Hepatocyte (in vitro differentiated cells): ENCODE data around the gene H6PD. TPM values are rescaled to one million over a fixed set of nuclear protein-coding genes. Genes with fewer than 3 reads are reported as not detected.

Experiments used
- DNase-seq: peaks from one replicate; pipeline ENCODE4 v3.0.0-alpha.2; 2016; ENCODE audit warnings: low spot score
- H2AFZ ChIP-seq: fragments of 200-600 bp; sonication (generic); 2 replicates; pipeline ENCODE4 v1.6.0; 2016; ENCODE audit warnings: antibody characterized with exemption, mild to moderate bottlenecking
- H3K27ac ChIP-seq: fragments of 200-600 bp; sonication (generic); 2 replicates; pipeline ENCODE4 v1.5.1; 2016; ENCODE audit warnings: mild to moderate bottlenecking
- H3K27me3 ChIP-seq: fragments of 200-600 bp; sonication (generic); 2 replicates; pipeline ENCODE4 v1.6.1; 2016
- H3K36me3 ChIP-seq: fragments of 200-600 bp; sonication (generic); replicated peaks from 2 replicates; pipeline ENCODE4 v1.5.1; 2016; ENCODE audit warnings: low read depth; ENCODE audit not compliant: insufficient read depth
- H3K4me1 ChIP-seq: fragments of 200-600 bp; sonication (generic); 2 replicates; pipeline ENCODE4 v1.5.1; 2016; ENCODE audit warnings: mild to moderate bottlenecking, moderate library complexity; ENCODE audit not compliant: insufficient read depth
- H3K4me2 ChIP-seq: fragments of 200-600 bp; sonication (generic); 2 replicates; pipeline ENCODE4 v1.6.0; 2016
- H3K4me3 ChIP-seq: fragments of 200-600 bp; sonication (generic); 2 replicates; pipeline ENCODE4 v1.5.1; 2016; ENCODE audit warnings: mild to moderate bottlenecking
- H3K79me2 ChIP-seq: fragments of 200-600 bp; sonication (generic); 2 replicates; pipeline ENCODE4 v1.6.0; 2017; ENCODE audit warnings: mild to moderate bottlenecking
- H3K9me2 ChIP-seq: fragments of 200-600 bp; sonication (generic); replicated peaks from 2 replicates; pipeline ENCODE4 v1.6.0; 2017; ENCODE audit warnings: mild to moderate bottlenecking; ENCODE audit not compliant: insufficient read depth
- H3K9me3 ChIP-seq: fragments of 200-600 bp; sonication (generic); 2 replicates; pipeline ENCODE4 v1.5.1; 2016; ENCODE audit warnings: low read depth, mild to moderate bottlenecking
- H4K20me1 ChIP-seq: fragments of 200-600 bp; sonication (generic); 2 replicates; pipeline ENCODE4 v1.6.0; 2016; ENCODE audit warnings: mild to moderate bottlenecking; ENCODE audit not compliant: insufficient read depth, poor library complexity, severe bottlenecking
- CTCF ChIP-seq: fragments of 200-600 bp; sonication (generic); IDR thresholded peaks from 2 replicates; pipeline ENCODE4 v1.5.1; 2016; ENCODE audit warnings: antibody characterized with exemption, mild to moderate bottlenecking; ENCODE audit not compliant: poor library complexity
- EZH2 ChIP-seq: fragments of 200-600 bp; sonication (generic); IDR thresholded peaks from 2 replicates; pipeline ENCODE4 v1.6.1; 2016; ENCODE audit warnings: antibody characterized with exemption, mild to moderate bottlenecking, borderline replicate concordance
- EZH2phosphoT487 ChIP-seq: fragments of 200-600 bp; sonication (generic); IDR thresholded peaks from one replicate; pipeline ENCODE4 v1.6.1; 2018; ENCODE audit warnings: antibody characterized with exemption, mild to moderate bottlenecking, low read depth, moderate library complexity; ENCODE audit not compliant: unreplicated experiment, severe bottlenecking
- WGBS: methylation state at CpG from one replicate; pipeline ENCODE4 v1.1.6; 2016; ENCODE audit warnings: low lambda C conversion rate; ENCODE audit errors: missing lambda C conversion rate; 5-methylcytosine and 5-hydroxymethylcytosine counted together
- polyA plus RNA-seq: library from polyadenylated mRNA; unstranded; fragments of >200 nt; fragmentation: Nextera tagmentation; extraction: Ambion mirVana; gene quantifications from 2 replicates; pipeline ENCODE4 v1.2.1, GENCODE V29; 2016
- total RNA-seq: library from RNA; depleted of rRNA; stranded (reverse); fragments of >200 nt; gene quantifications from 2 replicates; pipeline ENCODE4 v1.2.3, GENCODE V29; 2014

H6PD gene
- total and polyA plus RNA-seq, 2 experiments from 2014 or later: 26.3 to 54.8 TPM

GRCh38 chr1:9312168-9312720 lies 77.7 kb downstream of the H6PD start:
- H4K20me1 ChIP-seq: peaks cover 97% of the 10 kb centered on the region
- 76% methylated on average over 18 of the region's 18 CpGs for WGBS

GRCh38 chr1:9313576-9313975 lies 79.0 kb downstream of the H6PD start:
- no peak overlapping the region for H3K4me2 ChIP-seq
- H3K4me1 ChIP-seq: peaks cover 37% of the 10 kb centered on the region
- no peaks in the 10 kb centered on the region for H3K9me3 ChIP-seq
- H3K79me2 ChIP-seq: peaks cover 99% of the 10 kb centered on the region
- no peak overlapping the region for H2AFZ ChIP-seq
- TF ChIP-seq CTCF (no peak), EZH2phosphoT487 (no peak), EZH2 (no peak)
- H3K4me3 ChIP-seq: no peak overlapping the region
- H3K9me2 ChIP-seq: no peaks in the 10 kb centered on the region
- no peak overlapping the region for H3K27ac ChIP-seq
- H4K20me1 ChIP-seq: peaks cover 97% of the 10 kb centered on the region
- WGBS: 98% methylated on average over 8 of the region's 11 CpGs
- DNase-seq: no peak
- no peaks in the 10 kb centered on the region for H3K27me3 ChIP-seq
- H3K36me3 ChIP-seq: no peaks in the 10 kb centered on the region

More at GRCh38 chr1:9312168-9312720, 77.7 kb downstream of the H6PD start:
- peak overlapping the region; percentile 63 for H3K4me2 ChIP-seq
- no peak for DNase-seq
- no peak overlapping the region for H3K4me3 ChIP-seq
- no peaks in the 10 kb centered on the region for H3K9me2 ChIP-seq
- peaks cover 99% of the 10 kb centered on the region for H3K79me2 ChIP-seq
- TF ChIP-seq EZH2phosphoT487 (no peak), EZH2 (no peak), CTCF (no peak)
- H3K27ac ChIP-seq: peak overlapping the region; percentile 32
- no peaks in the 10 kb centered on the region for H3K36me3 ChIP-seq
- H3K9me3 ChIP-seq: no peaks in the 10 kb centered on the region
- no peak overlapping the region for H2AFZ ChIP-seq
- H3K27me3 ChIP-seq: no peaks in the 10 kb centered on the region
- peaks cover 24% of the 10 kb centered on the region for H3K4me1 ChIP-seq

- no peak overlapping the region for H3K4me3 ChIP-seq
- no peaks in the 10 kb centered on the region for H3K9me3 ChIP-seq
- peaks cover 92% of the 10 kb centered on the region for H4K20me1 ChIP-seq
- no peaks in the 10 kb centered on the region for H3K36me3 ChIP-seq
- WGBS: 88% methylated on average over 8 of the region's 8 CpGs
- no peak for DNase-seq
- H3K4me2 ChIP-seq: no peak overlapping the region
- H3K9me2 ChIP-seq: no peaks in the 10 kb centered on the region
- peaks cover 40% of the 10 kb centered on the region for H3K4me1 ChIP-seq
- H3K27me3 ChIP-seq: no peaks in the 10 kb centered on the region
- no peak overlapping the region for H2AFZ ChIP-seq
- peaks cover 99% of the 10 kb centered on the region for H3K79me2 ChIP-seq
- TF ChIP-seq EZH2phosphoT487 (no peak), EZH2 (no peak), CTCF (no peak)
- no peak overlapping the region for H3K27ac ChIP-seq
Measured at GRCh38 chr1:9314111-9314510, 79.5 kb downstream of the H6PD start.
